ENCODE results near the gene IQGAP2. TPM values are rescaled to one million over a fixed set of nuclear protein-coding genes. Genes with fewer than 3 reads are reported as not detected.

IQGAP2 gene
- total and polyA plus RNA-seq, 2 of the 8 experiments (the other 6 are each of a cell fraction or from before 2014, with no cell fraction given), result 19.7 to 66.0 TPM

- ChIA-PET CTCF (ENCODE audit: partially characterized antibody) (interaction anchor here (1.2 to 1.3 kb wide), 2 partner anchors 10 to 23 kb away, joined by 3 to 6 read pairs; no protein-coding TSS in a partner anchor), POLR2A (ENCODE audit: partially characterized antibody) (no interaction called here)
- Histone ChIP-seq H3K27ac (ENCODE audit: low read depth, low read length) (no peak overlapping the region), H2BK15ac (ENCODE audit: low read length) (no peak overlapping the region), H3K23ac (ENCODE audit: insufficient read length) (no peak overlapping the region), H3K4me3 (ENCODE audit: extremely low read depth in 1 of 4, insufficient read depth in 2 of 4, low read depth in 3 of 4, low read length in 4 of 4) (no peak overlapping the region), H2AK5ac (ENCODE audit: low read depth, low read length) (no peak overlapping the region), H4K5ac (ENCODE audit: insufficient read length, low read depth, low read length) (no peak overlapping the region), H4K91ac (replicated peaks; ENCODE audit: insufficient read length, low read length) (no peak overlapping the region), H3K36me3 (ENCODE audit: control insufficient read depth in 2 of 4, insufficient read depth in 4 of 4, low read length in 3 of 4) (no peaks in the 10 kb centered on the region), H4K8ac (ENCODE audit: extremely low read depth, insufficient read depth, low read length) (no peak overlapping the region), H2AFZ (ENCODE audit: low read length) (no peak overlapping the region), H2BK120ac (replicated peaks; ENCODE audit: low read depth, low read length) (no peak overlapping the region), H3K9me3 (ENCODE audit: insufficient read depth in 2 of 2, low read depth in 1 of 2, low read length in 1 of 2) (no peaks in the 10 kb centered on the region), H3K23me2 (ENCODE audit: low read depth, low read length) (no peaks in the 10 kb centered on the region; the same call in 1 of the 2 replicates), H3K4me1 (replicated peaks in 1 of 4; ENCODE audit: control insufficient read depth in 3 of 4, insufficient read depth in 4 of 4, low read length in 3 of 4) (no peaks in the 10 kb centered on the region), H2BK5ac (ENCODE audit: low read depth, low read length) (no peak overlapping the region), H2BK12ac (ENCODE audit: low read depth, low read length) (no peak overlapping the region), H3K79me1 (ENCODE audit: low read depth, low read length) (no peaks in the 10 kb centered on the region), H4K20me1 (replicated peaks in 1 of 2; ENCODE audit: control insufficient read depth in 1 of 2, insufficient read depth in 2 of 2, low read length in 2 of 2) (no peaks in the 10 kb centered on the region), H3K4ac (replicated peaks; ENCODE audit: insufficient read length, low read depth, low read length) (no peak overlapping the region), H3K4me2 (ENCODE audit: insufficient read depth in 1 of 2, low read depth in 2 of 2, low read length in 2 of 2) (no peak overlapping the region), H3K9ac (replicated peaks in 1 of 4; ENCODE audit: extremely low read depth in 1 of 4, low read depth in 3 of 4, low read length in 3 of 4) (no peak overlapping the region), H3K14ac (ENCODE audit: insufficient read length) (no peak overlapping the region), H3K18ac (ENCODE audit: extremely low read depth, low read length) (no peak overlapping the region), H3K56ac (replicated peaks; ENCODE audit: insufficient read length, low read depth, low read length) (no peak overlapping the region), H2BK20ac (ENCODE audit: low read length) (no peak overlapping the region), H3K27me3 (replicated peaks in 1 of 4; ENCODE audit: control insufficient read depth in 3 of 4, extremely low read depth in 1 of 4, insufficient read depth in 3 of 4, low read length in 3 of 4) (no peaks in the 10 kb centered on the region), H3K79me2 (ENCODE audit: control insufficient read depth in 1 of 2, insufficient read depth in 2 of 2, low read length in 2 of 2) (no peaks in the 10 kb centered on the region)
- no peak for DNase-seq (ENCODE audit: low read depth in 1 of 2, low spot score in 2 of 2)
- FAIRE-seq, result no peak
- 86% methylated on average over 5 of the region's 5 CpGs; no CpG with 5 or more reads in 1 of the 2 experiments for WGBS, 2 experiments (ENCODE audit: extremely low coverage in 1 of 2, insufficient coverage in 1 of 2, insufficient read length in 1 of 2, insufficient replicate concordance in 2 of 2, low coverage in 1 of 2, low lambda C conversion rate in 2 of 2, missing lambda C conversion rate in 1 of 2)
- TF ChIP-seq RAD21 (IDR thresholded peaks at IDR 0.05 in 1 of 2, conservative IDR thresholded peaks at IDR 0.05 in 1 of 2; ENCODE audit: low read depth in 2 of 2, low read length in 2 of 2) (no peak), NRF1 (IDR thresholded peaks at IDR 0.05; ENCODE audit: low read depth, low read length) (no peak), KDM4A (IDR thresholded peaks at IDR 0.05; ENCODE audit: low read depth, low read length, severe bottlenecking) (no peak), TEAD4 (IDR thresholded peaks at IDR 0.05; ENCODE audit: low read depth, low read length) (no peak), SIN3A (conservative IDR thresholded peaks at IDR 0.05 in 1 of 2, IDR thresholded peaks at IDR 0.05 in 1 of 2; ENCODE audit: low read depth in 1 of 2, low read length in 2 of 2) (no peak), SP4 (IDR thresholded peaks at IDR 0.05; ENCODE audit: low read length) (no peak)
These were observed 348.2 kb downstream of the IQGAP2 start for GRCh38 chr5:76751291-76751690.

Data from H1 (cell line).